ENCODE results near the gene RPS6KL1.

RPS6KL1 gene

DNA sequence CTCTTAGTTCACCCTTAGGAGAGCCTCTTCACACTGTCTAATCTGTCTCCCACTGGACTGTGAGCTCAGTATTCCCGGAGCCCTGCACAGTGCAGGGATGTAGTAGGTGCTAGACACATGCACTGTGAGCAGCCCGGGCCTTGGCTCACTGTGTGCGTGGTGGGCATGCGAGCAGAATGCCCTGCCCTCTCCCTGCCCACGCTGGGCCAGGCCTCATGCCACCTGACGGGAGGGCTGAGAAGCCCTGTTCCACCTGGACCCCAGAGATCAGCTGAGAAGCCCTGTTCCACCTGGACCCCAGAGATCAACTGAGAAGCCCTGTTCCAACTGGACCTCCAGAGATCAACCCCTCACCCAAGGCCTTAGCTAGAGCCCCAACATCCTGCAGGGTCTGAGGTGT lies 10.9 kb downstream of the RPS6KL1 start:
- no peak overlapping the region for H3K4me3 ChIP-seq (ENCODE audit: low read depth, low read length)
- TF ChIP-seq, protein P1, sequence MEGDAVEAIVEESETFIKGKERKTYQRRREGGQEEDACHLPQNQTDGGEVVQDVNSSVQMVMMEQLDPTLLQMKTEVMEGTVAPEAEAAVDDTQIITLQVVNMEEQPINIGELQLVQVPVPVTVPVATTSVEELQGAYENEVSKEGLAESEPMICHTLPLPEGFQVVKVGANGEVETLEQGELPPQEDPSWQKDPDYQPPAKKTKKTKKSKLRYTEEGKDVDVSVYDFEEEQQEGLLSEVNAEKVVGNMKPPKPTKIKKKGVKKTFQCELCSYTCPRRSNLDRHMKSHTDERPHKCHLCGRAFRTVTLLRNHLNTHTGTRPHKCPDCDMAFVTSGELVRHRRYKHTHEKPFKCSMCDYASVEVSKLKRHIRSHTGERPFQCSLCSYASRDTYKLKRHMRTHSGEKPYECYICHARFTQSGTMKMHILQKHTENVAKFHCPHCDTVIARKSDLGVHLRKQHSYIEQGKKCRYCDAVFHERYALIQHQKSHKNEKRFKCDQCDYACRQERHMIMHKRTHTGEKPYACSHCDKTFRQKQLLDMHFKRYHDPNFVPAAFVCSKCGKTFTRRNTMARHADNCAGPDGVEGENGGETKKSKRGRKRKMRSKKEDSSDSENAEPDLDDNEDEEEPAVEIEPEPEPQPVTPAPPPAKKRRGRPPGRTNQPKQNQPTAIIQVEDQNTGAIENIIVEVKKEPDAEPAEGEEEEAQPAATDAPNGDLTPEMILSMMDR (conservative IDR thresholded peaks at IDR 0.05; ENCODE audit: low read depth, low read length), result no peak
- no peak for DNase-seq (ENCODE audit: low read depth)

DNA sequence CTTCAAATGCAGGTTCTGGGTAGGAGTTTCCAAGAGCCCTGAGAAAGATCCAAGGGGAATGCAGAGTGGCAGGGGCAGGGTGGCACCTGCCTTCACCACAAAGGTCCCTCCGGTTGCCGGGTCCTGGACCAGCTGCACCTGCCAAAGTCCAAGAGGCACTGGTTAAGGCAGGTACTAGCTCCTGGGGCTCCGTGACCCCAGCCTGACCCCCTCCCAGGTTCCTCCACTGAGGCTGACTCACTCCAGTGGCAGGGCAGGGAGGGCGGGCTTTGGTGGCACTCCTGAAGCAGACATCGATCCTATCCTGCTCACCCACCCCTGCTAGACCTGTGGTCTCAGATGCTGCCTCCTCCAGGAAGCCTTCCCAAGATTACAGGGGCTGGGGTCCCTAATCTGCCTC lies 11.4 kb downstream of the RPS6KL1 start:
- TF ChIP-seq, protein P1 (conservative IDR thresholded peaks at IDR 0.05; ENCODE audit: low read depth, low read length), result no peak
- no peak for DNase-seq (ENCODE audit: low read depth)
- no peak overlapping the region for H3K4me3 ChIP-seq (ENCODE audit: low read depth, low read length)

DNA sequence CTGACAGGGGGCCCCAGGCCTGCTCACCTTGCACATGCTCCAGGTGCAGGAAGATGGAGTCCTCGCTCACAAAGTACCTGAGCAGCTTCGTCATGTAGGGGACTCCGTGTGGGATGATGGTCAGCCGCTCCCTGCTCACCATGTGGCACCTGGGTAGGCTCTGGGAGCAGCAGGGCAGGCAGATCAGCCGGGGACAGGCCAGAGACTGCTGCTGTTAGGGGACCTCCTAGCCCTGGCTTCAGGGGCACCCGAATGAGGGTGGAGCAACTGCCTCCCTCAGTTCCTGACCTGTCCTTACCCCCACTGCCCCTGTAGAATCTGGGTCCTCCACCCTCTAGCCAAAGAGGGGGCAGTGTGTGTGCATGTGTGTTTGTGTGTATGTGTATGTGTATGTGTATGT lies 11.8 kb downstream of the RPS6KL1 start:
- no peak overlapping the region for H3K4me3 ChIP-seq (ENCODE audit: low read depth, low read length)
- TF ChIP-seq, protein P1 (conservative IDR thresholded peaks at IDR 0.05; ENCODE audit: low read depth, low read length), result no peak
- DNase-seq (ENCODE audit: low read depth), result no peak

DNA sequence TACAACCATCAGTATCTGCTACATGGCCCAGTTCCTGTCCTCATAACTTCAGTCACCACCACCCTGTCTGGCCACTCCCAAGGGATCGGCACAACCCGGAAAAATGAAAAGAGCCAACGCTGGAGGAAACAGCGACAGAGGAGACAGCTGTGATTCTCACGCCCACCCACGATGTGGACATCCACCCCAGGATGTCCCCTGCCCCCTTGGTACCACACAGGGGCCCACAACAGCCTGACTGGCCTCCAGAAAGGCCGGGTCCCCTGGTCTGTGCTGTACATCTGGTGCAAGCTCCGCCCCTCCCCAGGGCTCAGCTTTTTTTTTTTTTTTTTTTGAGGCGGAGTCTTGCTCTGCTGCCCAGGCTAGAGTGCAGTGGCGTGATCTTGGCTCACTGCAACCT lies 12.5 kb downstream of the RPS6KL1 start:
- no peak for DNase-seq (ENCODE audit: low read depth)
- H3K4me3 ChIP-seq (ENCODE audit: low read depth, low read length), result no peak overlapping the region
- TF ChIP-seq, protein P1 (conservative IDR thresholded peaks at IDR 0.05; ENCODE audit: low read depth, low read length), result no peak

DNA sequence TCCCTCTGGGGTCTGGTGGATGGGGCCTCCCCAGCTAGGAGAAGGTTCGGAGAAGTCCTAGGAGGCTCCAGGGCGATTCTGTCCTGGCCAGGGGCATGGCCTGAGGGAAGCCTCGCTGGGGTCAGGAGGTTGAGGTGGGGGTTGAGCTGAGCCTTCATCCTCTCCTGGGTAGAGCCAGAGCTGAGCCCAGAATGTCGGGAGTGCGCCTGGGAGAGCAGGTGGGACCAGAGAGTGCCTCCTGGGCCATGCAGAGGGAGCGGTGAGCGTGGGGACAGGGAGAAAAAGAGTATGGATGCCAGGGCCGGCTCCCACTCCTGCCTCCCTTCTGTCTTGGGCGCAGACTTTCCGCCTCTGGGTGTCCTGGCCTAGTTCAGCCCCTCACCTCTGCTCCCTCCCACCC lies 13.1 kb downstream of the RPS6KL1 start:
- TF ChIP-seq, protein P1 (conservative IDR thresholded peaks at IDR 0.05; ENCODE audit: low read depth, low read length), result no peak
- DNase-seq (ENCODE audit: low read depth), result no peak
- H3K4me3 ChIP-seq (ENCODE audit: low read depth, low read length), result no peak overlapping the region

DNA sequence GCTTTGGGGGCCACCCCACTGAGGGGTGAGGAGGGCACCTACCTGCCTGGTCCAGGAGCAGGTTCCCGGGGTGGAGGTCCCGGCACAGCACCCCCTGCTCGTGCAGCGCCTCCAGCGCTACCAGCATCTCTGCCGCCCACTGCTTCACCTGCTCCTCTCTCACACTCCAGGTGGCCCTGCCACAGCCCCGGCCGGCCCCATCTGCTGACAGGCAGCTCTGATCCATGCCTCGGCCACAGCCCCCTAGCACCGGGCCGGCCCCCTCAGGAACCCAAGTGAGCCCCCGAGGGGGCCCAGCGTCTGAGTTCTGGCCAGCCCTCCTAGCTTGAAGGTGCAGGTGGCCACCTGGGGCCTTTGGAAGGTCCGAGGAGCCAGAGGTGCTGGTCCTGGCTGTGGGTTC lies 13.6 kb downstream of the RPS6KL1 start:
- no peak for DNase-seq (ENCODE audit: low read depth)
- TF ChIP-seq, protein P1 (conservative IDR thresholded peaks at IDR 0.05; ENCODE audit: low read depth, low read length), result no peak
- H3K4me3 ChIP-seq (ENCODE audit: low read depth, low read length), result no peak overlapping the region

DNA sequence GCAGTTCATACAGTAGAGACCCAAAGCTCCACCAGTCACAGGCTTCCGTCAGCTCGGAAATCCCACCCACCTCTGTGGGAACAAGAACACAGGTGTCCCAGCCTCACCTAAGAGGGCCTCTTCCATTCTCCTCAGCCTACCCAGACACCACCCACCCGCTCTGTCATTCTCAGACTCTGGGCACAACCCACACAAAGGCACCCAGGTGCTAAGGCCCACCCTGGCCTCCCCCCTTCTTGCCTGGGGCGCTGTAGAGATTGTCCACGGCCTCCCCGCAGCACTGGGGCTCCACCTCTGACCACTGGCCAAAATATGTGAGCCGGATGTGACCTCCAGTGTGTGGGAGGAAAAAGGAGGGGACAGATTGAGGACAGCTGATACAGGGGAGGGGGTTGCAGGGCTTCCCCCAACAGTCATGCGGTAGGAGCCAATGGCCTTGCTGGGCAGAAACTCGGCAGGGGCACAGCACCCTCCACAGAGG lies 14.2 kb downstream of the RPS6KL1 start:
- no peak overlapping the region for H3K4me3 ChIP-seq (ENCODE audit: low read depth, low read length)
- TF ChIP-seq, protein P1 (conservative IDR thresholded peaks at IDR 0.05; ENCODE audit: low read depth, low read length), result no peak
- DNase-seq (ENCODE audit: low read depth), result no peak
